HG03565 (cell line): ENCODE results near the gene SLC51A.

ENCODE experiments used
- ATAC-seq: cut with Tn5 transposase; IDR thresholded peaks from one replicate; pipeline ENCODE4 v1.9.1; 2021; ENCODE audit warnings: mild to moderate bottlenecking, moderate library complexity; ENCODE audit not compliant: unreplicated experiment

The SLC51A gene

GRCh38 chr3:196214783-196215441, 1.4 kb upstream of the SLC51A start:
- no peak for ATAC-seq

- ATAC-seq: no peak
These were observed 777 bp upstream of the SLC51A start for GRCh38 chr3:196215493-196216020.

- no peak for ATAC-seq
These were observed 412 bp downstream of the SLC51A start for GRCh38 chr3:196216681-196217211.

GRCh38 chr3:196217307-196218154, 1.2 kb downstream of the SLC51A start:
- ATAC-seq: no peak

- ATAC-seq: no peak
These were observed 1.9 kb downstream of the SLC51A start for GRCh38 chr3:196218155-196218712.

GRCh38 chr3:196219194-196219969, 3.0 kb downstream of the SLC51A start:
- ATAC-seq: no peak

GRCh38 chr3:196219970-196220311, 3.6 kb downstream of the SLC51A start:
- no peak for ATAC-seq

- no peak for ATAC-seq
These were observed 4.3 kb downstream of the SLC51A start for GRCh38 chr3:196220587-196220986.

GRCh38 chr3:196220991-196221390, 4.7 kb downstream of the SLC51A start:
- ATAC-seq: no peak

GRCh38 chr3:196222876-196223595, 6.7 kb downstream of the SLC51A start:
- ATAC-seq: no peak

- no peak for ATAC-seq
These were observed 8.8 kb downstream of the SLC51A start for GRCh38 chr3:196225086-196225485.

- ATAC-seq: no peak
These were observed 9.5 kb downstream of the SLC51A start for GRCh38 chr3:196225763-196226364.

- no peak for ATAC-seq
These were observed 10.8 kb downstream of the SLC51A start for GRCh38 chr3:196227121-196227561.

- no peak for ATAC-seq
These were observed 11.5 kb downstream of the SLC51A start for GRCh38 chr3:196227629-196228493.

- ATAC-seq: peak; percentile 50
These were observed 16.0 kb downstream of the SLC51A start for GRCh38 chr3:196232154-196232881.

GRCh38 chr3:196232882-196233251, 16.5 kb downstream of the SLC51A start:
- ATAC-seq: peak; percentile 8

- no peak for ATAC-seq
These were observed 19.3 kb downstream of the SLC51A start for GRCh38 chr3:196235452-196236122.

GRCh38 chr3:196236223-196236622, 19.9 kb downstream of the SLC51A start:
- ATAC-seq: no peak
